Neuron (in vitro differentiated cells): ENCODE data around the gene LANCL1.

Experiments
- H2AFZ ChIP-seq: one replicate; pipeline ENCODE4 v1.6.1; 2013; ENCODE audit warnings: low read depth, mild to moderate bottlenecking, inconsistent platforms, low read length, moderate library complexity
- H3K27me3 ChIP-seq: one replicate; pipeline ENCODE4 v1.6.1; 2013; ENCODE audit warnings: low read length; ENCODE audit not compliant: insufficient read depth
- H3K36me3 ChIP-seq: one replicate; pipeline ENCODE4 v1.6.1; 2013; ENCODE audit warnings: low read length; ENCODE audit not compliant: insufficient read depth
- H3K4me1 ChIP-seq: one replicate; pipeline ENCODE4 v1.6.1; 2013; ENCODE audit warnings: low read length; ENCODE audit not compliant: insufficient read depth
- H3K4me3 ChIP-seq: 2 replicates; pipeline ENCODE4 v1.5.1; 2013; ENCODE audit warnings: mild to moderate bottlenecking, low read length, moderate library complexity
- H3K9me3 ChIP-seq: one replicate; pipeline ENCODE4 v1.6.1; 2013; ENCODE audit warnings: low read length

LANCL1 gene

GRCh38 chr2:210421916-210422315, 54.6 kb downstream of the LANCL1 start:
- no peaks in the 10 kb centered on the region for H3K9me3 ChIP-seq
- H3K4me3 ChIP-seq = no peak overlapping the region
- H3K27me3 ChIP-seq = no peaks in the 10 kb centered on the region
- H3K36me3 ChIP-seq = no peaks in the 10 kb centered on the region
- H2AFZ ChIP-seq = no peak overlapping the region
- H3K4me1 ChIP-seq = no peaks in the 10 kb centered on the region

DNA sequence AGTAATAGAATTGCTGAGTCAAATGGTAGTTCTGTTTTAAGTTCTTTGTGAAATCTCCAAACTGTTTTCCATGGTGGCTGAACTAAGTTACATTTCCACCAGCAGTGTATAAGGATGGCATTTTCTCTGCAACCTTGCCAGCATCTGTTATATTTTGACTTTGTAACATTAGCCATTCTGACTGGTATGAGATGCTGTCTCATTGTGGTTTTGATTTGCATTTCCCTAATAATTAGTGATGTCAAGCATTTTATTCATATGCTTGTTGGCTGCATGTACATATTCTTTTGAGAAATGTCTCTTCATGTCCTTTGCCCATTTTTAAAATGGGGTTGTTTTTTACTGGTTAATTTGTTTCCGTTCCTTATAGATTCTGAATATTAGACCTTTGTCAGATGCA, 63.9 kb downstream of the LANCL1 start:
- Histone ChIP-seq H3K4me1 (no peaks in the 10 kb centered on the region), H3K27me3 (no peaks in the 10 kb centered on the region), H3K9me3 (no peaks in the 10 kb centered on the region), H3K4me3 (no peak overlapping the region), H2AFZ (no peak overlapping the region), H3K36me3 (no peaks in the 10 kb centered on the region)

DNA sequence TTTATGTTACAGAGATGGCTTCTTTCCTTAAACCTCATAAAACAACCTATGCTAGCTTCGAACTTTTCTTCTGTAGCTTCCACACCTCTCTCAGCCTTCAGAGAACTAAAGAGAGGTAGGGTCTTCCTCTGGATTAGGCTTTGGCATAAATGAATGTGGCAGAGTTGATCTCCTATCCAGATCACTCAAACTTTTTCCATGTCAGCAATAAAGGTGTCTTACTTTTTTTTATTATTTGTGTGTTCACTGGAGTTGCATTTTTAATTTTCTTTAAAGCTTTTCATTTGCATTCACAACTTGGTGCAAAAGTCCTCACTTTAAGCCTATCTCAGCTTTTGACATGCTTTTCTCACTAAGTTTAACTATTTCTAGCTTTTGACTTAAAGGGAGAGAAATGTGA, 66.0 kb downstream of the LANCL1 start:
- Histone ChIP-seq H3K36me3 (no peaks in the 10 kb centered on the region), H3K4me1 (no peaks in the 10 kb centered on the region), H3K4me3 (no peak overlapping the region), H2AFZ (no peak overlapping the region), H3K27me3 (no peaks in the 10 kb centered on the region), H3K9me3 (no peaks in the 10 kb centered on the region)

GRCh38 chr2:210399440-210400041, 77.0 kb downstream of the LANCL1 start:
- Histone ChIP-seq H3K4me1 (no peaks in the 10 kb centered on the region), H3K36me3 (no peaks in the 10 kb centered on the region), H2AFZ (no peak overlapping the region), H3K4me3 (no peak overlapping the region), H3K9me3 (no peaks in the 10 kb centered on the region), H3K27me3 (no peaks in the 10 kb centered on the region)

- no peak overlapping the region for H2AFZ ChIP-seq
- no peaks in the 10 kb centered on the region for H3K4me1 ChIP-seq
- no peak overlapping the region for H3K4me3 ChIP-seq
- no peaks in the 10 kb centered on the region for H3K9me3 ChIP-seq
- no peaks in the 10 kb centered on the region for H3K27me3 ChIP-seq
- H3K36me3 ChIP-seq = no peaks in the 10 kb centered on the region
Observed at GRCh38 chr2:210392469-210392881, 84.1 kb downstream of the LANCL1 start.

- Histone ChIP-seq H3K4me1 (no peaks in the 10 kb centered on the region), H2AFZ (no peak overlapping the region), H3K9me3 (no peaks in the 10 kb centered on the region), H3K36me3 (no peaks in the 10 kb centered on the region), H3K4me3 (no peak overlapping the region), H3K27me3 (no peaks in the 10 kb centered on the region)
Observed at GRCh38 chr2:210389856-210390255, 86.7 kb downstream of the LANCL1 start.

DNA sequence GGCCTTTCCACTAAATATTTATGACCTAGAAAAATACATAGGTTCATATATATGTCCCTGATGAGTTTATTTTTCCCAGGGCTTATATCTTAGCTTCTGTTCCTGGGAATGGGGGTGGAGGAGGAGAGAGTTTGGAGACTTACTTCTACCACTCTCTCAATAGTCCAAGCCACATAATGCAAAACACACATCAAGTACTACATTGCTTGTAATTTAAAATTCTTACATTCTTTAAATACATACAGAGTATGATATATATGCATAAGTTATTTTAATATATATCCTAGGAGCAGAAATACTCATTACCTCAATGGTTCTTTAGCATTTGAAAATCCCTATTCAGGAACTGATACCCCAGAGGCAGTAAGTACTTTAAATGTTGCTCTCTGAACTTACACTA, 88.4 kb downstream of the LANCL1 start:
- no peaks in the 10 kb centered on the region for H3K9me3 ChIP-seq

DNA sequence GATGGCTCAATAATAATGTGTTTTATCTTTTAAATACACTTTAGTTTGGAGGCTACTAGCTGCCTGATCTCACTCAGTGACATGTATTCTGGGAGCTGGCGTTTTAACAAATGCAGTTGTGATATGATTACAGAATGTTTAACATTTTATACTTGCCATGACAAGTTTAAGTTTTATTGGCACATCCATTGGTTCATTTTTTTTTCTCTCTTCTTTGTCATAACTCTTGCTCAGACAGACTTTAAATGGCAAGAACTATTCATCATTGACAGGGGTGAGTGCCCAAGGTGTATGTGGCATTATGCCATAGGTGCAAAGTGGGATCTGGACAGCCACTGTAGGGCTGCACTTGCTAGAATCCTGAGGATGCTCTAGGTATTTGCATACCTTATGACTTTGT, 89.5 kb downstream of the LANCL1 start:
- H3K27me3 ChIP-seq = no peaks in the 10 kb centered on the region
- no peak overlapping the region for H3K4me3 ChIP-seq
- H2AFZ ChIP-seq = no peak overlapping the region
- no peaks in the 10 kb centered on the region for H3K4me1 ChIP-seq
- no peaks in the 10 kb centered on the region for H3K9me3 ChIP-seq
- no peaks in the 10 kb centered on the region for H3K36me3 ChIP-seq

More for the DNA sequence above, 88.4 kb downstream of the LANCL1 start:
- no peak overlapping the region for H3K4me3 ChIP-seq
- no peaks in the 10 kb centered on the region for H3K27me3 ChIP-seq
- H2AFZ ChIP-seq = no peak overlapping the region
- H3K36me3 ChIP-seq = no peaks in the 10 kb centered on the region
- no peaks in the 10 kb centered on the region for H3K4me1 ChIP-seq
